HG02642 (cell line): ENCODE results near the gene MS4A15.
"Not testable (repeated sequence)": the region's sequence is repeated elsewhere in the genome, so short reads cannot be mapped to it uniquely, and the experiment has no call there.

Source experiments
- ATAC-seq: cut with Tn5 transposase; IDR thresholded peaks from one replicate; pipeline ENCODE4 v1.9.1; 2021; ENCODE audit warnings: mild to moderate bottlenecking; ENCODE audit not compliant: unreplicated experiment, poor library complexity

The MS4A15 gene

GRCh38 chr11:60795291-60795690, 38.6 kb downstream of the MS4A15 start:
- ATAC-seq: no peak

GRCh38 chr11:60797846-60798630, 41.4 kb downstream of the MS4A15 start:
- ATAC-seq: no peak

GRCh38 chr11:60798631-60799030, 42.0 kb downstream of the MS4A15 start:
- no peak for ATAC-seq

GRCh38 chr11:60801194-60801593, 44.5 kb downstream of the MS4A15 start:
- no peak for ATAC-seq

- no peak for ATAC-seq
Observed at GRCh38 chr11:60803273-60803936, 46.7 kb downstream of the MS4A15 start.

GRCh38 chr11:60809249-60809648, 52.6 kb downstream of the MS4A15 start:
- ATAC-seq: no peak

GRCh38 chr11:60809691-60810090, 53.0 kb downstream of the MS4A15 start:
- ATAC-seq: no peak

GRCh38 chr11:60810151-60810550, 53.5 kb downstream of the MS4A15 start:
- ATAC-seq: no peak

- ATAC-seq: no peak
Observed at GRCh38 chr11:60810569-60810968, 53.9 kb downstream of the MS4A15 start.

- ATAC-seq: no peak
Observed at GRCh38 chr11:60813324-60813723, 56.7 kb downstream of the MS4A15 start.

- no peak for ATAC-seq
Observed at GRCh38 chr11:60814112-60814511, 57.4 kb downstream of the MS4A15 start.

- ATAC-seq: no peak
Observed at GRCh38 chr11:60816590-60817157, 60.0 kb downstream of the MS4A15 start.

GRCh38 chr11:60818057-60818456, 61.4 kb downstream of the MS4A15 start:
- ATAC-seq: no peak

GRCh38 chr11:60821827-60822599, 65.3 kb downstream of the MS4A15 start:
- ATAC-seq: no peak

GRCh38 chr11:60823745-60824306, 67.2 kb downstream of the MS4A15 start:
- ATAC-seq: not testable (repeated sequence)

GRCh38 chr11:60825118-60825517, 68.5 kb downstream of the MS4A15 start:
- ATAC-seq: no peak

- ATAC-seq: no peak
Observed at GRCh38 chr11:60825790-60826189, 69.1 kb downstream of the MS4A15 start.
